Lung (tissue), 12 donors: ENCODE measurements around the gene PSMA7. TPM values are rescaled to one million over a fixed set of nuclear protein-coding genes. Genes with fewer than 3 reads are reported as not detected.

Experiments
- ATAC-seq: fragments of 200-7000 bp; cut with Tn5 transposase; one replicate; pipeline ENCODE4 v1.9.1; 2020; ENCODE audit warnings: moderate number of reproducible peaks; ENCODE audit not compliant: insufficient read depth, low FRiP score
- DNase-seq, 3 donors: peaks; one replicate each; pipeline ENCODE4 v3.0.0-alpha.2; 2013 to 2017
- H3K27ac ChIP-seq, 2 donors: one replicate each; pipeline ENCODE4 v1.5.1; 2013; ENCODE audit warnings: mild to moderate bottlenecking in 2 of 2, moderate library complexity in 2 of 2, control low read depth in 1 of 2, inconsistent platforms in 1 of 2, low read depth in 1 of 2, low read length in 1 of 2
- H3K27me3 ChIP-seq, 3 donors: one replicate each; pipeline ENCODE4 v1.5.1; 2013; ENCODE audit warnings: low read length in 2 of 3; ENCODE audit not compliant: control insufficient read depth in 3 of 3, insufficient read depth in 3 of 3
- H3K36me3 ChIP-seq, 4 donors: one replicate each; pipeline ENCODE4 v1.5.1; 2013; ENCODE audit warnings: low read length in 4 of 4, mild to moderate bottlenecking in 1 of 4, moderate library complexity in 1 of 4; ENCODE audit not compliant: control insufficient read depth in 4 of 4, insufficient read depth in 4 of 4
- H3K4me1 ChIP-seq, 5 donors: one replicate each; pipeline ENCODE4 v1.5.1; 2013; ENCODE audit warnings: low read length in 5 of 5, mild to moderate bottlenecking in 2 of 5, moderate library complexity in 1 of 5; ENCODE audit not compliant: control insufficient read depth in 5 of 5, insufficient read depth in 5 of 5
- H3K4me3 ChIP-seq: one replicate; pipeline ENCODE4 v1.5.1; 2013; ENCODE audit warnings: mild to moderate bottlenecking, control low read depth, moderate library complexity
- H3K9ac ChIP-seq, 2 donors: one replicate each; pipeline ENCODE4 v1.5.1; 2013; ENCODE audit warnings: low read length in 2 of 2, control low read depth in 1 of 2; ENCODE audit not compliant: insufficient read depth in 1 of 2
- H3K9me3 ChIP-seq, 4 donors: one replicate each; pipeline ENCODE4 v1.5.1; 2013; ENCODE audit warnings: low read length in 3 of 4, mild to moderate bottlenecking in 1 of 4, moderate library complexity in 1 of 4; ENCODE audit not compliant: control insufficient read depth in 4 of 4, insufficient read depth in 3 of 4
- CTCF ChIP-seq: IDR thresholded peaks from 2 replicates; pipeline ENCODE4 v1.5.1; 2012; ENCODE audit warnings: mild to moderate bottlenecking; ENCODE audit errors: control extremely low read depth, extremely low read depth
- WGBS, 2 donors: extraction: QIAGEN DNeasy Blood & Tissue Kit; methylation state at CpG; one replicate each; pipeline ENCODE4 v1.1.7; 2013; 5-methylcytosine and 5-hydroxymethylcytosine counted together
- polyA plus RNA-seq, 2 donors: library from polyadenylated mRNA; stranded (reverse); fragments of 200-250 nt; gene quantifications; one replicate each; pipeline ENCODE4 v1.2.1, GENCODE V29; 2013
- total RNA-seq, 2 donors: library from RNA; depleted of rRNA in 1 of 2; stranded (reverse); fragments of >200 nt in 1 of 2; gene quantifications; one replicate each; pipeline ENCODE4 v1.2.1, GENCODE V29; 2014 to 2021
- donor health status: control.
- donor health status: control.
- donor health status: Bipolar disorder and iron deficiency.
- donor health status: healthy.
- donor health status: DM: yes; HTN: yes; CAD: no.

The PSMA7 gene
- total and polyA plus RNA-seq, 4 donors, result 100 to 478 (median 258) TPM

GRCh38 chr20:62119115-62119514, 24.1 kb downstream of the PSMA7 start:
- TF ChIP-seq CTCF, result no peak
- WGBS, 2 donors, result 69 to 80% methylated on average over 5 of the region's 5 CpGs
- Histone ChIP-seq H3K4me1 (peaks cover 0 to 11% (median 6%) of the 10 kb centered on the region in 5 donors), H3K27me3 (peaks cover 0 to 20% (median 9%) of the 10 kb centered on the region in 3 donors), H3K27ac (peak overlapping the region; percentile 8 to 82), H3K36me3 (peaks cover 0 to under 1% (median 0%) of the 10 kb centered on the region in 4 donors), H3K9me3 (peaks cover 0 to 11% (median 0%) of the 10 kb centered on the region in 4 donors), H3K4me3 (no peak overlapping the region), H3K9ac (no peak overlapping the region)
- ATAC-seq (no peak), DNase-seq (no peak)

GRCh38 chr20:62118113-62119043, 24.8 kb downstream of the PSMA7 start:
- no peaks in the 10 kb centered on the region for H3K36me3 ChIP-seq
- WGBS, 2 donors, result 65 to 75% methylated on average over 21 of the region's 21 CpGs
- H3K27me3 ChIP-seq, result peaks cover 0 to 20% (median 9%) of the 10 kb centered on the region in 3 donors
- no peak overlapping the region for H3K9ac ChIP-seq
- peaks cover 0 to 4% (median under 1%) of the 10 kb centered on the region in 5 donors for H3K4me1 ChIP-seq
- peak overlapping the region in 1 of 2 donors; percentile 82 for H3K27ac ChIP-seq
- peaks cover 0 to 16% (median 0%) of the 10 kb centered on the region in 4 donors for H3K9me3 ChIP-seq
- TF ChIP-seq CTCF, result no peak
- ATAC-seq (no peak), DNase-seq (no peak)
- no peak overlapping the region for H3K4me3 ChIP-seq

- H3K9ac ChIP-seq, result no peak overlapping the region
- H3K4me1 ChIP-seq, result no peaks in the 10 kb centered on the region
- 34 to 40% methylated on average over 15 of the region's 15 CpGs for WGBS, 2 donors
- TF ChIP-seq CTCF, result no peak
- H3K27me3 ChIP-seq, result peaks cover 0 to 20% (median 9%) of the 10 kb centered on the region in 3 donors
- ATAC-seq (no peak), DNase-seq (no peak)
- H3K9me3 ChIP-seq, result peaks cover 0 to 23% (median 1%) of the 10 kb centered on the region in 4 donors
- H3K36me3 ChIP-seq, result no peaks in the 10 kb centered on the region
- peak overlapping the region in 1 of 2 donors; percentile 49 for H3K27ac ChIP-seq
- H3K4me3 ChIP-seq, result no peak overlapping the region
These were observed 25.5 kb downstream of the PSMA7 start for GRCh38 chr20:62117658-62118057.
